Endothelial cell of umbilical vein (primary cell): ENCODE data around the gene IKZF3. TPM values are rescaled to one million over a fixed set of nuclear protein-coding genes. Genes with fewer than 3 reads are reported as not detected.

Experiments
- BruUV-seq: library from RNA; stranded (reverse); fragments of 400-500 nt; replicated peaks from 2 replicates; lab custom pipeline; 2021; lab: Mats Ljungman, UMichigan
- CTCF ChIA-PET: fragments of 300-600, 350-600 bp; sonication (Branson Sonifier 250); formaldehyde crosslinking; loops from one replicate; lab custom pipeline; 2021; ENCODE audit warnings: antibody characterized with exemption, inconsistent platforms; lab: Charles Lee
- POLR2A ChIA-PET: fragments of 300-600, 350-600 bp; sonication (Branson Sonifier 250); formaldehyde crosslinking; loops from one replicate; lab custom pipeline; 2021; ENCODE audit warnings: antibody characterized with exemption, inconsistent platforms; lab: Charles Lee
- DNase-seq: peaks from one replicate; pipeline ENCODE4 v3.0.0-alpha.2; 2011; ENCODE audit warnings: low read depth, low spot score
- FAIRE-seq: peaks from 2 replicates; lab custom pipeline; 2011; peaks lifted over from hg19 to GRCh38; lab: Jason Lieb, UNC
- H2AFZ ChIP-seq: 2 replicates; pipeline ENCODE4 v1.6.0; 2012; ENCODE audit warnings: low read depth, low read length, control low read depth, inconsistent platforms
- H3K27ac ChIP-seq: 2 replicates; pipeline ENCODE4 v1.5.1; 2011; ENCODE audit warnings: low read depth, mild to moderate bottlenecking, control low read depth, low read length, moderate library complexity; ENCODE audit not compliant: insufficient read depth
- H3K27me3 ChIP-seq, 2 experiments: 2 replicates each; pipeline versions ENCODE4 v1.6.0 to v1.6.1; 2011; ENCODE audit warnings: low read length in 2 of 2, mixed read lengths in 1 of 2; ENCODE audit not compliant: control insufficient read depth in 2 of 2, insufficient read depth in 2 of 2
- H3K36me3 ChIP-seq, 2 experiments: 2 replicates in 1 of 2; 3 replicates in 1 of 2; pipeline ENCODE4 v1.5.1; 2011; ENCODE audit warnings: low read length in 2 of 2, mild to moderate bottlenecking in 1 of 2, moderate library complexity in 1 of 2; ENCODE audit not compliant: control insufficient read depth in 2 of 2, insufficient read depth in 2 of 2; ENCODE audit errors: extremely low read depth in 1 of 2
- H3K4me1 ChIP-seq: 3 replicates; pipeline ENCODE4 v1.5.1; 2011; ENCODE audit warnings: mild to moderate bottlenecking, low read length; ENCODE audit not compliant: control insufficient read depth, insufficient read depth; ENCODE audit errors: extremely low read depth
- H3K4me2 ChIP-seq: 2 replicates; pipeline ENCODE4 v1.6.1; 2011; ENCODE audit warnings: low read length, control low read depth, mixed read lengths; ENCODE audit not compliant: insufficient read depth
- H3K4me3 ChIP-seq, 3 experiments: fragments of 200-600 bp in 1 of 3; sonication (generic), shearing (Covaris generic) in 1 of 3; replicated peaks in 1 of 3; 2 replicates each; pipeline ENCODE4 v1.5.1; 2011 to 2016; ENCODE audit warnings: control low read depth in 3 of 3, low read length in 3 of 3, mild to moderate bottlenecking in 2 of 3, inconsistent platforms in 1 of 3, low read depth in 1 of 3, moderate library complexity in 1 of 3; ENCODE audit not compliant: insufficient read depth in 1 of 3
- H3K79me2 ChIP-seq: 2 replicates; pipeline ENCODE4 v1.6.0; 2012; ENCODE audit warnings: low read length, inconsistent platforms; ENCODE audit not compliant: control insufficient read depth, insufficient read depth
- H3K9ac ChIP-seq: replicated peaks from 2 replicates; pipeline ENCODE3; 2011; ENCODE audit warnings: low read length, control low read depth; ENCODE audit not compliant: insufficient read depth; ENCODE audit errors: extremely low read depth
- H3K9me1 ChIP-seq: replicated peaks from 3 replicates; pipeline ENCODE4 v1.6.0; 2011; ENCODE audit warnings: mild to moderate bottlenecking, low read length; ENCODE audit not compliant: control insufficient read depth, insufficient read depth; ENCODE audit errors: extremely low read depth
- H3K9me3 ChIP-seq: replicated peaks from 2 replicates; pipeline ENCODE4 v1.5.1; 2012; ENCODE audit warnings: low read length, inconsistent platforms; ENCODE audit not compliant: control insufficient read depth, insufficient read depth
- H4K20me1 ChIP-seq: replicated peaks from 2 replicates; pipeline ENCODE3; 2011; ENCODE audit warnings: mild to moderate bottlenecking, low read length; ENCODE audit not compliant: control insufficient read depth, insufficient read depth; ENCODE audit errors: extremely low read depth
- CTCF ChIP-seq, 2 donors: IDR thresholded peaks; 1 replicate in 1 of 2; 2 replicates in 1 of 2; pipeline ENCODE4 v1.5.1; 2011; ENCODE audit warnings: low read length in 2 of 2, mild to moderate bottlenecking in 2 of 2, moderate library complexity in 2 of 2, control low read depth in 1 of 2, inconsistent platforms in 1 of 2, low read depth in 1 of 2; ENCODE audit not compliant: insufficient read depth in 1 of 2; ENCODE audit errors: extremely low read depth in 1 of 2
- EZH2 ChIP-seq: IDR thresholded peaks from 2 replicates; pipeline ENCODE4 v1.6.1; 2012; ENCODE audit warnings: borderline replicate concordance, low read depth, mild to moderate bottlenecking, moderate library complexity, low read length, inconsistent platforms; ENCODE audit not compliant: severe bottlenecking
- FOS ChIP-seq: IDR thresholded peaks from 2 replicates; pipeline ENCODE4 v1.6.1; 2011; ENCODE audit warnings: mild to moderate bottlenecking, low read length, moderate library complexity, borderline replicate concordance; ENCODE audit not compliant: insufficient read depth
- GATA2 ChIP-seq: IDR thresholded peaks from 2 replicates; pipeline ENCODE4 v1.7.0; 2011; ENCODE audit warnings: low read depth, mild to moderate bottlenecking, moderate library complexity, mixed read lengths, low read length; ENCODE audit not compliant: insufficient read length, insufficient read depth
- JUN ChIP-seq: IDR thresholded peaks from 2 replicates; pipeline ENCODE4 v1.6.1; 2011; ENCODE audit warnings: borderline replicate concordance, low read depth; ENCODE audit not compliant: insufficient read length, insufficient read depth
- MAX ChIP-seq: IDR thresholded peaks from 2 replicates; pipeline ENCODE4 v1.6.1; 2011; ENCODE audit not compliant: insufficient read depth, insufficient read length
- MYC ChIP-seq: IDR thresholded peaks from one replicate; pipeline ENCODE4 v1.6.1; 2011; ENCODE audit warnings: mild to moderate bottlenecking, low read depth, low read length
- POLR2A ChIP-seq: IDR thresholded peaks from 2 replicates; pipeline ENCODE4 v1.6.1; 2012; ENCODE audit warnings: low read depth, mild to moderate bottlenecking, control low read depth, low read length
- POLR2AphosphoS5 ChIP-seq: IDR thresholded peaks from 2 replicates; pipeline ENCODE4 v1.6.1; 2012; ENCODE audit warnings: low read depth, mild to moderate bottlenecking, control low read depth, low read length, moderate library complexity; ENCODE audit not compliant: insufficient read depth
- dilution Hi-C: fragments of 300-500 bp; cut with MboI; formaldehyde crosslinking; loops from one replicate; pipeline ENCODE4 v1.15.0; 2019; ENCODE audit warnings: low sequenced_read_pairs; ENCODE audit not compliant: extremely low pct_ligation_motif_present
- intact Hi-C: fragments of 100-400 bp; cut with micrococcal nuclease; formaldehyde crosslinking; loops from one replicate; pipeline ENCODE4 v1.10.0; 2022
- polyA plus RNA-seq, 4 experiments: library from polyadenylated mRNA; depleted of rRNA in 3 of 4; stranded (reverse) in 3 of 4; unstranded in 1 of 4; fragments of >200 nt; gene quantifications; 2 replicates each; pipeline versions ENCODE4 v1.2.1 to v1.2.3, GENCODE V29; 2011 to 2012; ENCODE audit warnings: missing spikeins in 1 of 4
- total RNA-seq: library from RNA; stranded (reverse); gene quantifications from 2 replicates; pipeline ENCODE4 v1.2.3, GENCODE V29; 2021

Gene IKZF3
- total and polyA plus RNA-seq, 2 donors (not counting 3 experiments of a cell fraction or from before 2014, with no cell fraction given) = not detected

GRCh38 chr17:39781031-39781860 is 82.9 kb downstream of the IKZF3 start:
- Histone ChIP-seq H3K27ac (no peak overlapping the region), H3K4me1 (no peaks in the 10 kb centered on the region), H3K36me3 (no peaks in the 10 kb centered on the region), H3K9ac (no peak overlapping the region), H3K9me1 (no peaks in the 10 kb centered on the region), H3K79me2 (no peaks in the 10 kb centered on the region), H3K9me3 (no peaks in the 10 kb centered on the region), H3K27me3 (peaks cover 35 to 62% of the 10 kb centered on the region in 2 experiments), H2AFZ (no peak overlapping the region), H3K4me2 (no peak overlapping the region), H3K4me3 (no peak overlapping the region), H4K20me1 (no peaks in the 10 kb centered on the region)
- intact Hi-C loops (loop anchor here (10.0 kb wide), 1 partner anchor 84 kb away; the partner anchor contains the start of genes IKZF3 and ZPBP2), dilution Hi-C loops (no loop called here)
- ChIA-PET CTCF (interaction anchor here (1.1 to 1.3 kb wide), 2 partner anchors 26 to 160 kb away, joined by 3 to 4 read pairs; no protein-coding TSS in a partner anchor), POLR2A (no interaction called here)
- FAIRE-seq (no peak), DNase-seq (peak; percentile 21)
- TF ChIP-seq MAX (no peak), MYC (no peak), EZH2 (no peak), POLR2A (no peak), JUN (no peak), FOS (no peak), GATA2 (no peak), CTCF (IDR thresholded peaks at IDR 0.05; ENCODE audit: extremely low read depth in 1 of 2, insufficient read depth in 1 of 2, low read depth in 1 of 2, low read length in 2 of 2) (no peak), POLR2AphosphoS5 (no peak)
- BruUV-seq = no TSS peak
